ENCODE data around the gene ACSF3.

DNA sequence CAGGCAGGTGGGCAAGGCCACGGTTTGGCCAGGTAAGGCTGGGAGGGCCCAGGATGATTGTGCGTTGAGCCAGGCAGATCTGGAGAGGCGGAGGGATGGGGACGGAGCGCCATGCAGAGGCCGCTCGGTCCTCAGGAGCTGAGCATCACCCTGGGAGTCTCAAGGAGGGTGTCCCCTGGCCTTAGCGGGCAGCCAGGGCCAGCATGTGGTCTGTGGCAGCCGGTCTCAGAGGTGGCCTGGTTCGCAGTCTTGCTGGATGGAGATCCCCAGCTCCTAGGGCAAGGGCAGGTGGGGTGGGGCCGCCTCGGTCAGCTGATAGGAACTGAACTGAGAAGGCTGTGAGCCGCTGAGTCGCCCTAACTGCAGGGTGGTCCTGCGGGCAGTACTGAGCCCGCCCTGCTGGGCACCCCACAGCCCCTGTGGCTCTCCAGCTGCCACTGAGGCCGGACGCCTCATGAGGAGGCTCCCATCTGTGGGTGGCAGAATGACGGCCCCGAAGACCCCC, 66.2 kb downstream of the ACSF3 start:
- TF ChIP-seq, protein P1, sequence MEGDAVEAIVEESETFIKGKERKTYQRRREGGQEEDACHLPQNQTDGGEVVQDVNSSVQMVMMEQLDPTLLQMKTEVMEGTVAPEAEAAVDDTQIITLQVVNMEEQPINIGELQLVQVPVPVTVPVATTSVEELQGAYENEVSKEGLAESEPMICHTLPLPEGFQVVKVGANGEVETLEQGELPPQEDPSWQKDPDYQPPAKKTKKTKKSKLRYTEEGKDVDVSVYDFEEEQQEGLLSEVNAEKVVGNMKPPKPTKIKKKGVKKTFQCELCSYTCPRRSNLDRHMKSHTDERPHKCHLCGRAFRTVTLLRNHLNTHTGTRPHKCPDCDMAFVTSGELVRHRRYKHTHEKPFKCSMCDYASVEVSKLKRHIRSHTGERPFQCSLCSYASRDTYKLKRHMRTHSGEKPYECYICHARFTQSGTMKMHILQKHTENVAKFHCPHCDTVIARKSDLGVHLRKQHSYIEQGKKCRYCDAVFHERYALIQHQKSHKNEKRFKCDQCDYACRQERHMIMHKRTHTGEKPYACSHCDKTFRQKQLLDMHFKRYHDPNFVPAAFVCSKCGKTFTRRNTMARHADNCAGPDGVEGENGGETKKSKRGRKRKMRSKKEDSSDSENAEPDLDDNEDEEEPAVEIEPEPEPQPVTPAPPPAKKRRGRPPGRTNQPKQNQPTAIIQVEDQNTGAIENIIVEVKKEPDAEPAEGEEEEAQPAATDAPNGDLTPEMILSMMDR (conservative IDR thresholded peaks at IDR 0.05; ENCODE audit: low read depth, low read length), result no peak
- TF ChIP-seq EZH2phosphoT487 (IDR thresholded peaks at IDR 0.05; ENCODE audit: borderline replicate concordance, low read length) (no peak), EZH2 (IDR thresholded peaks at IDR 0.05; ENCODE audit: low read length, unreplicated experiment) (no peak)
